Neural cell (in vitro differentiated cells): ENCODE data around the gene IP6K3.

Experiments used
- CTCF ChIP-seq: fragments of 450-650 bp; IDR thresholded peaks from 2 replicates; pipeline ENCODE4 v1.5.1; 2014; ENCODE audit warnings: antibody characterized with exemption, mild to moderate bottlenecking, moderate library complexity; ENCODE audit not compliant: poor library complexity, severe bottlenecking
- EP300 ChIP-seq: fragments of 450-650 bp; conservative IDR thresholded peaks from 2 replicates; pipeline ENCODE4 v1.6.1; 2014; ENCODE audit warnings: antibody characterized with exemption, mild to moderate bottlenecking, moderate library complexity; ENCODE audit not compliant: poor library complexity, severe bottlenecking
- EZH2 ChIP-seq: fragments of 200-600, 300-800 bp; shearing (Covaris generic), sonication (generic); IDR thresholded peaks from 2 replicates; pipeline ENCODE4 v1.6.1; 2014; ENCODE audit warnings: antibody characterized with exemption, low read length, borderline replicate concordance, mild to moderate bottlenecking; ENCODE audit not compliant: insufficient read depth, poor library complexity, severe bottlenecking
- MXI1 ChIP-seq: fragments of 450-650 bp; conservative IDR thresholded peaks from 2 replicates; pipeline ENCODE4 v1.6.1; 2014; ENCODE audit warnings: antibody characterized with exemption, mild to moderate bottlenecking; ENCODE audit not compliant: poor library complexity, severe bottlenecking
- POLR2AphosphoS5 ChIP-seq: IDR thresholded peaks from 2 replicates; pipeline ENCODE4 v1.6.1; 2012
- RAD21 ChIP-seq: fragments of 450-650 bp; conservative IDR thresholded peaks from 2 replicates; pipeline ENCODE4 v1.6.1; 2014; ENCODE audit warnings: antibody characterized with exemption, mild to moderate bottlenecking, moderate library complexity
- REST ChIP-seq: IDR thresholded peaks from 2 replicates; pipeline ENCODE4 v1.6.1; 2012; ENCODE audit warnings: borderline replicate concordance
- SMC3 ChIP-seq: fragments of 450-650 bp; conservative IDR thresholded peaks from 2 replicates; pipeline ENCODE4 v1.6.1; 2014; ENCODE audit warnings: antibody characterized with exemption, mild to moderate bottlenecking, moderate library complexity; ENCODE audit not compliant: poor library complexity
- TAF1 ChIP-seq: IDR thresholded peaks from 2 replicates; pipeline ENCODE4 v1.6.1; 2012; ENCODE audit warnings: low read depth

GRCh38 chr6:33683051-33683571 lies 63.6 kb downstream of the IP6K3 start:
- TF ChIP-seq TAF1 (no peak), CTCF (no peak), EP300 (no peak), EZH2 (no peak), RAD21 (no peak), POLR2AphosphoS5 (no peak), MXI1 (no peak), SMC3 (no peak), REST (no peak)
